Liver (tissue), 9 donors: Measurements from ENCODE around the gene FBXW4. TPM values are rescaled to one million over a fixed set of nuclear protein-coding genes. Genes with fewer than 3 reads are reported as not detected.

Experiments used
- DNase-seq: peaks from one replicate; pipeline ENCODE4 v3.0.0-alpha.2; 2017; ENCODE audit warnings: low spot score
- H3K27ac ChIP-seq, 2 donors: one replicate each; pipeline ENCODE4 v1.7.0; 2013; ENCODE audit warnings: inconsistent platforms in 2 of 2, low read length in 2 of 2, control low read depth in 1 of 2, low read depth in 1 of 2, mild to moderate bottlenecking in 1 of 2
- H3K27me3 ChIP-seq, 4 donors: one replicate each; pipeline versions ENCODE4 v1.6.1 to v1.7.0; 2013; ENCODE audit warnings: low read length in 3 of 4, inconsistent platforms in 1 of 4, mild to moderate bottlenecking in 1 of 4, moderate library complexity in 1 of 4; ENCODE audit not compliant: control insufficient read depth in 4 of 4, insufficient read depth in 4 of 4
- H3K36me3 ChIP-seq, 4 donors: one replicate each; pipeline versions ENCODE4 v1.6.1 to v1.7.0; 2013; ENCODE audit warnings: low read length in 3 of 4, mild to moderate bottlenecking in 3 of 4, low read depth in 1 of 4, moderate library complexity in 1 of 4; ENCODE audit not compliant: control insufficient read depth in 4 of 4, insufficient read depth in 3 of 4
- H3K4me1 ChIP-seq, 4 donors: one replicate each; pipeline versions ENCODE4 v1.6.1 to v1.7.0; 2013; ENCODE audit warnings: low read length in 3 of 4, mild to moderate bottlenecking in 3 of 4, moderate library complexity in 1 of 4; ENCODE audit not compliant: control insufficient read depth in 4 of 4, insufficient read depth in 4 of 4
- H3K4me3 ChIP-seq, 3 donors: one replicate each; pipeline versions ENCODE4 v1.6.1 to v1.7.0; 2013; ENCODE audit warnings: low read length in 3 of 3, control low read depth in 1 of 3, low read depth in 1 of 3, mild to moderate bottlenecking in 1 of 3
- H3K9ac ChIP-seq, 2 donors: one replicate each; pipeline ENCODE4 v1.7.0; 2013; ENCODE audit warnings: low read length in 2 of 2, mild to moderate bottlenecking in 2 of 2, moderate library complexity in 2 of 2, control low read depth in 1 of 2, low read depth in 1 of 2
- H3K9me3 ChIP-seq, 4 donors: one replicate each; pipeline versions ENCODE4 v1.6.1 to v1.7.0; 2013; ENCODE audit warnings: low read length in 3 of 4; ENCODE audit not compliant: control insufficient read depth in 4 of 4
- EGR1 ChIP-seq, 2 donors: IDR thresholded peaks; 2 replicates each; pipeline ENCODE4 v1.6.1; 2016 to 2018; ENCODE audit warnings: antibody characterized with exemption in 2 of 2, low read depth in 2 of 2
- FOXA1 ChIP-seq: IDR thresholded peaks from 2 replicates; pipeline ENCODE4 v1.6.1; 2016; ENCODE audit warnings: antibody characterized with exemption
- FOXA2 ChIP-seq: IDR thresholded peaks from 2 replicates; pipeline ENCODE4 v1.6.1; 2016; ENCODE audit warnings: antibody characterized with exemption
- GABPA ChIP-seq, 2 donors: IDR thresholded peaks in 1 of 2; conservative IDR thresholded peaks in 1 of 2; 2 replicates each; pipeline ENCODE4 v1.6.1; 2016; ENCODE audit warnings: antibody characterized with exemption in 2 of 2, mild to moderate bottlenecking in 1 of 2, moderate library complexity in 1 of 2
- HNF4A ChIP-seq, 2 donors: conservative IDR thresholded peaks; 2 replicates each; pipeline ENCODE4 v1.6.1; 2016; ENCODE audit warnings: antibody characterized with exemption in 2 of 2, mild to moderate bottlenecking in 2 of 2
- HNF4G ChIP-seq: IDR thresholded peaks from 2 replicates; pipeline ENCODE4 v1.6.1; 2016; ENCODE audit warnings: antibody characterized with exemption
- JUND ChIP-seq, 2 donors: IDR thresholded peaks; 2 replicates each; pipeline ENCODE4 v1.6.1; 2016; ENCODE audit warnings: antibody characterized with exemption in 2 of 2
- NR2F2 ChIP-seq: IDR thresholded peaks from 2 replicates; pipeline ENCODE4 v1.6.1; 2016; ENCODE audit warnings: antibody characterized with exemption
- RAD21 ChIP-seq, 2 donors: IDR thresholded peaks; 2 replicates each; pipeline ENCODE4 v1.6.1; 2016; ENCODE audit warnings: antibody characterized with exemption in 2 of 2, mild to moderate bottlenecking in 2 of 2
- SP1 ChIP-seq: IDR thresholded peaks from 2 replicates; pipeline ENCODE4 v1.6.1; 2018; ENCODE audit warnings: antibody characterized with exemption, mild to moderate bottlenecking
- TAF1 ChIP-seq: conservative IDR thresholded peaks from 2 replicates; pipeline ENCODE4 v1.6.1; 2016; ENCODE audit warnings: antibody characterized with exemption, mild to moderate bottlenecking
- YY1 ChIP-seq: IDR thresholded peaks from 2 replicates; pipeline ENCODE4 v1.6.1; 2016; ENCODE audit warnings: antibody characterized with exemption, mild to moderate bottlenecking
- WGBS: extraction: QIAGEN DNeasy Blood & Tissue Kit; methylation state at CpG from one replicate; pipeline ENCODE4 v1.1.7; 2013; 5-methylcytosine and 5-hydroxymethylcytosine counted together
- polyA plus RNA-seq, 2 donors: library from polyadenylated mRNA; stranded (reverse) in 1 of 2; unstranded in 1 of 2; fragments of 200-250 nt in 1 of 2; fragments of >200 nt in 1 of 2; fragmentation: Nextera tagmentation in 1 of 2; extraction: Ambion mirVana in 1 of 2; gene quantifications; one replicate each; pipeline versions ENCODE4 v1.2.1 to v1.2.3, GENCODE V29; 2013 to 2015
- total RNA-seq, 2 donors: library from RNA; depleted of rRNA; stranded (reverse); fragments of >200 nt; gene quantifications; one replicate each; pipeline ENCODE4 v1.2.3, GENCODE V29; 2014
- TF ChIP-seq, protein P1 (sequence below): IDR thresholded peaks from 2 replicates; pipeline ENCODE4 v1.6.1; 2016; ENCODE audit warnings: antibody characterized with exemption
- TF ChIP-seq, protein P2 (sequence below): IDR thresholded peaks from 2 replicates; pipeline ENCODE4 v1.6.1; 2016; ENCODE audit warnings: antibody characterized with exemption, mild to moderate bottlenecking
- TF ChIP-seq, protein P3 (sequence below): IDR thresholded peaks from 2 replicates; pipeline ENCODE4 v1.6.1; 2016; ENCODE audit warnings: antibody characterized with exemption
- TF ChIP-seq, protein P4 (sequence below): IDR thresholded peaks from 2 replicates; pipeline ENCODE4 v1.6.1; 2016; ENCODE audit warnings: antibody characterized with exemption
- TF ChIP-seq, protein P5 (sequence below): fragments of 150-350 bp; IDR thresholded peaks from 2 replicates; pipeline ENCODE4 v1.5.1; 2017; ENCODE audit warnings: improper control_type of control experiment, low read depth, low read length; ENCODE audit not compliant: missing input control
- donor health status: healthy.
- donor health status: healthy.
- donor health status: healthy.
- donor health status: healthy.
- donor health status: healthy.

FBXW4 gene
- total and polyA plus RNA-seq, 4 donors, result 5.4 to 54.1 (median 20.5) TPM

DNA sequence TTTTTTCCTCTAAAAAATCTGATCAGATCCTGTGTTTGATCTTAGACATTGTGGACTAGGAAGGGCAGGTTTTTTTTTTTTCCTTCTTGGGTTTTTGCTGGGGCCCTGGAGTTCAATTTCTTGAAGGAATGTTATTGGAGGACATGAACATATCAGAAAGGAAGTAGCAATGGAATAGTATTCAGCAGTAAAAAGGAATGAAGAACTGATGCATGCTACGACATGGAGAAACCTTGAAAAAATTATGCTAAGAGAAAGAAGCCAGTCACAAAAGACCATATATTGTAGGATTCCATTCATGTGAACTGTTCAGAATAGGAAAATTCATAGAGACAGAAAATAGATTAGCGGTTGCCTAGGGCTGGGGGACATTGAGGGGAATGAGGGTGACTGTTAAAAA is 47.0 kb upstream of the FBXW4 start:
- no peaks in the 10 kb centered on the region for H3K4me1 ChIP-seq
- WGBS, result 49% methylated on average over 2 of the region's 2 CpGs
- TF ChIP-seq, protein P1, sequence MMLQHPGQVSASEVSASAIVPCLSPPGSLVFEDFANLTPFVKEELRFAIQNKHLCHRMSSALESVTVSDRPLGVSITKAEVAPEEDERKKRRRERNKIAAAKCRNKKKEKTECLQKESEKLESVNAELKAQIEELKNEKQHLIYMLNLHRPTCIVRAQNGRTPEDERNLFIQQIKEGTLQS, result no peak
- TF ChIP-seq YY1, result no peak
- TF ChIP-seq, protein P2, sequence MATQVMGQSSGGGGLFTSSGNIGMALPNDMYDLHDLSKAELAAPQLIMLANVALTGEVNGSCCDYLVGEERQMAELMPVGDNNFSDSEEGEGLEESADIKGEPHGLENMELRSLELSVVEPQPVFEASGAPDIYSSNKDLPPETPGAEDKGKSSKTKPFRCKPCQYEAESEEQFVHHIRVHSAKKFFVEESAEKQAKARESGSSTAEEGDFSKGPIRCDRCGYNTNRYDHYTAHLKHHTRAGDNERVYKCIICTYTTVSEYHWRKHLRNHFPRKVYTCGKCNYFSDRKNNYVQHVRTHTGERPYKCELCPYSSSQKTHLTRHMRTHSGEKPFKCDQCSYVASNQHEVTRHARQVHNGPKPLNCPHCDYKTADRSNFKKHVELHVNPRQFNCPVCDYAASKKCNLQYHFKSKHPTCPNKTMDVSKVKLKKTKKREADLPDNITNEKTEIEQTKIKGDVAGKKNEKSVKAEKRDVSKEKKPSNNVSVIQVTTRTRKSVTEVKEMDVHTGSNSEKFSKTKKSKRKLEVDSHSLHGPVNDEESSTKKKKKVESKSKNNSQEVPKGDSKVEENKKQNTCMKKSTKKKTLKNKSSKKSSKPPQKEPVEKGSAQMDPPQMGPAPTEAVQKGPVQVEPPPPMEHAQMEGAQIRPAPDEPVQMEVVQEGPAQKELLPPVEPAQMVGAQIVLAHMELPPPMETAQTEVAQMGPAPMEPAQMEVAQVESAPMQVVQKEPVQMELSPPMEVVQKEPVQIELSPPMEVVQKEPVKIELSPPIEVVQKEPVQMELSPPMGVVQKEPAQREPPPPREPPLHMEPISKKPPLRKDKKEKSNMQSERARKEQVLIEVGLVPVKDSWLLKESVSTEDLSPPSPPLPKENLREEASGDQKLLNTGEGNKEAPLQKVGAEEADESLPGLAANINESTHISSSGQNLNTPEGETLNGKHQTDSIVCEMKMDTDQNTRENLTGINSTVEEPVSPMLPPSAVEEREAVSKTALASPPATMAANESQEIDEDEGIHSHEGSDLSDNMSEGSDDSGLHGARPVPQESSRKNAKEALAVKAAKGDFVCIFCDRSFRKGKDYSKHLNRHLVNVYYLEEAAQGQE, result no peak
- TF ChIP-seq, protein P3, sequence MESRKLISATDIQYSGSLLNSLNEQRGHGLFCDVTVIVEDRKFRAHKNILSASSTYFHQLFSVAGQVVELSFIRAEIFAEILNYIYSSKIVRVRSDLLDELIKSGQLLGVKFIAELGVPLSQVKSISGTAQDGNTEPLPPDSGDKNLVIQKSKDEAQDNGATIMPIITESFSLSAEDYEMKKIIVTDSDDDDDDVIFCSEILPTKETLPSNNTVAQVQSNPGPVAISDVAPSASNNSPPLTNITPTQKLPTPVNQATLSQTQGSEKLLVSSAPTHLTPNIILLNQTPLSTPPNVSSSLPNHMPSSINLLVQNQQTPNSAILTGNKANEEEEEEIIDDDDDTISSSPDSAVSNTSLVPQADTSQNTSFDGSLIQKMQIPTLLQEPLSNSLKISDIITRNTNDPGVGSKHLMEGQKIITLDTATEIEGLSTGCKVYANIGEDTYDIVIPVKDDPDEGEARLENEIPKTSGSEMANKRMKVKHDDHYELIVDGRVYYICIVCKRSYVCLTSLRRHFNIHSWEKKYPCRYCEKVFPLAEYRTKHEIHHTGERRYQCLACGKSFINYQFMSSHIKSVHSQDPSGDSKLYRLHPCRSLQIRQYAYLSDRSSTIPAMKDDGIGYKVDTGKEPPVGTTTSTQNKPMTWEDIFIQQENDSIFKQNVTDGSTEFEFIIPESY, result no peak
- TF ChIP-seq RAD21 (IDR thresholded peaks at IDR 0.05), result no peak
- no peak for TF ChIP-seq GABPA (IDR thresholded peaks at IDR 0.05 in 1 of 2, conservative IDR thresholded peaks at IDR 0.05 in 1 of 2)
- no peak for TF ChIP-seq TAF1
- no peak for TF ChIP-seq HNF4G
- no peak for TF ChIP-seq NR2F2
- no peak for TF ChIP-seq JUND (IDR thresholded peaks at IDR 0.05)
- TF ChIP-seq HNF4A (conservative IDR thresholded peaks at IDR 0.05), result no peak
- TF ChIP-seq EGR1 (IDR thresholded peaks at IDR 0.05; ENCODE audit: low read depth in 2 of 2), result no peak

DNA sequence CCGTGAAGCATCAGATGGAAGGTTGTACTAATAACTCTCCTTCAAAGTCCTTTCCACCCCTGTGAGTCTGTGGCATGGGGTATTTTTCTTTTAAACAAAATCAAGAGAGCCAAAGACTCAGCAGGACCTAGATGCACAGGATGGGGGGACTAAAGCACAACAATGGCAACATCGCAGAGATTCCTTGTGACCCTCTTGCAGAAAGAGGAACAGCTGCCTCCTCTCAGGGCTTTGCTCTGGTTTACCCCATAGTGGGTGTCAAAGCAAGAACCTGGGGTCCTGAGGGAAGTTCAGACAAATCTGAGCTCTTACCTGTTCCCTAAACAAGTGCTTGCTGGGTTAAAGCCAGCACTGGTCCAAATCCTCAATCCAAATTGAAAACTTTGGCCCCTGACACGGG is 41.7 kb upstream of the FBXW4 start:
- Histone ChIP-seq H3K27me3 (no peaks in the 10 kb centered on the region), H3K36me3 (no peaks in the 10 kb centered on the region), H3K4me3 (no peak overlapping the region), H3K4me1 (no peaks in the 10 kb centered on the region), H3K27ac (no peak overlapping the region), H3K9ac (no peak overlapping the region), H3K9me3 (no peaks in the 10 kb centered on the region)
- no peak for DNase-seq
- TF ChIP-seq JUND (IDR thresholded peaks at IDR 0.05) (no peak), SP1 (no peak), YY1 (no peak), RAD21 (IDR thresholded peaks at IDR 0.05) (no peak), TAF1 (no peak), HNF4A (conservative IDR thresholded peaks at IDR 0.05) (no peak), GABPA (IDR thresholded peaks at IDR 0.05 in 1 of 2, conservative IDR thresholded peaks at IDR 0.05 in 1 of 2) (no peak), FOXA1 (no peak), FOXA2 (no peak)
- TF ChIP-seq, protein P2, result no peak
- TF ChIP-seq, protein P4, sequence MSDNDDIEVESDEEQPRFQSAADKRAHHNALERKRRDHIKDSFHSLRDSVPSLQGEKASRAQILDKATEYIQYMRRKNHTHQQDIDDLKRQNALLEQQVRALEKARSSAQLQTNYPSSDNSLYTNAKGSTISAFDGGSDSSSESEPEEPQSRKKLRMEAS, result no peak
- TF ChIP-seq, protein P5, sequence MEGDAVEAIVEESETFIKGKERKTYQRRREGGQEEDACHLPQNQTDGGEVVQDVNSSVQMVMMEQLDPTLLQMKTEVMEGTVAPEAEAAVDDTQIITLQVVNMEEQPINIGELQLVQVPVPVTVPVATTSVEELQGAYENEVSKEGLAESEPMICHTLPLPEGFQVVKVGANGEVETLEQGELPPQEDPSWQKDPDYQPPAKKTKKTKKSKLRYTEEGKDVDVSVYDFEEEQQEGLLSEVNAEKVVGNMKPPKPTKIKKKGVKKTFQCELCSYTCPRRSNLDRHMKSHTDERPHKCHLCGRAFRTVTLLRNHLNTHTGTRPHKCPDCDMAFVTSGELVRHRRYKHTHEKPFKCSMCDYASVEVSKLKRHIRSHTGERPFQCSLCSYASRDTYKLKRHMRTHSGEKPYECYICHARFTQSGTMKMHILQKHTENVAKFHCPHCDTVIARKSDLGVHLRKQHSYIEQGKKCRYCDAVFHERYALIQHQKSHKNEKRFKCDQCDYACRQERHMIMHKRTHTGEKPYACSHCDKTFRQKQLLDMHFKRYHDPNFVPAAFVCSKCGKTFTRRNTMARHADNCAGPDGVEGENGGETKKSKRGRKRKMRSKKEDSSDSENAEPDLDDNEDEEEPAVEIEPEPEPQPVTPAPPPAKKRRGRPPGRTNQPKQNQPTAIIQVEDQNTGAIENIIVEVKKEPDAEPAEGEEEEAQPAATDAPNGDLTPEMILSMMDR, result no peak
- TF ChIP-seq, protein P3, result no peak
- WGBS, result 74% methylated on average over 3 of the region's 3 CpGs

More for the DNA sequence above, 47.0 kb upstream of the FBXW4 start:
- Histone ChIP-seq H3K27me3 (no peaks in the 10 kb centered on the region), H3K9me3 (no peaks in the 10 kb centered on the region), H3K9ac (no peak overlapping the region), H3K4me3 (no peak overlapping the region), H3K36me3 (no peaks in the 10 kb centered on the region), H3K27ac (no peak overlapping the region)
- DNase-seq, result no peak
